AG04449 (cell line): ENCODE results near the gene ERP27.

Experiments
- CTCF ChIA-PET: fragments of 350-600 bp; formaldehyde crosslinking; extraction: SDS; loops from one replicate; lab custom pipeline; 2021; ENCODE audit warnings: antibody characterized with exemption; lab: Yijun Ruan, JAX
- POLR2A ChIA-PET: fragments of 400-600, 350-600 bp; formaldehyde crosslinking; extraction: SDS; loops from one replicate; lab custom pipeline; 2020; ENCODE audit warnings: antibody characterized with exemption, inconsistent platforms; lab: Yijun Ruan, JAX
- DNase-seq: peaks from one replicate; pipeline ENCODE4 v3.0.0-alpha.2; 2010; ENCODE audit warnings: low read depth, low spot score
- H3K4me3 ChIP-seq: 2 replicates; pipeline ENCODE4 v1.5.1; 2011; ENCODE audit warnings: low read depth, mild to moderate bottlenecking, control low read depth, low read length
- TF ChIP-seq, protein P1 (sequence below): IDR thresholded peaks from one replicate; pipeline ENCODE4 v1.5.1; 2011; ENCODE audit warnings: mild to moderate bottlenecking, moderate library complexity, low read length, control low read depth, inconsistent platforms; ENCODE audit not compliant: insufficient read depth; ENCODE audit errors: missing control alignments

ERP27 gene

DNA sequence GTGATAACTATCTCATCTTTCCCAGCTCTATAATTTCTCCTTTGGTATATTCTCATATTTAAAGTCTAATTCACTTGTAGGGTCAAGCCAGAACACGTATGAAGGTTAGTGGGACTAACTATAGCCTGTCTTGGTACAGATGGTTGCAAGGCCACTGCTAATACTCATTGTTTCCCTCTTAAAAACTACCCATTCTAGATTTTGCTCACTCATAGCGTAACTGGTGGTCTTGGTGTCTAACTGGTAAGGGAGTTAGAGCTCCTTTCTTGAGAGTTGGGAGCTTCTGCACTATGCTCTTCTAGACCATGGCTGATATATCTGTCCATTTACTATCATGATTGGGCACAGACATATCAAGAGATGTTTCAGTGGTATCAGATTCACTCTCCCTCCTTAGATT is 61.5 kb downstream of the ERP27 start:
- H3K4me3 ChIP-seq = no peak overlapping the region
- TF ChIP-seq, protein P1, sequence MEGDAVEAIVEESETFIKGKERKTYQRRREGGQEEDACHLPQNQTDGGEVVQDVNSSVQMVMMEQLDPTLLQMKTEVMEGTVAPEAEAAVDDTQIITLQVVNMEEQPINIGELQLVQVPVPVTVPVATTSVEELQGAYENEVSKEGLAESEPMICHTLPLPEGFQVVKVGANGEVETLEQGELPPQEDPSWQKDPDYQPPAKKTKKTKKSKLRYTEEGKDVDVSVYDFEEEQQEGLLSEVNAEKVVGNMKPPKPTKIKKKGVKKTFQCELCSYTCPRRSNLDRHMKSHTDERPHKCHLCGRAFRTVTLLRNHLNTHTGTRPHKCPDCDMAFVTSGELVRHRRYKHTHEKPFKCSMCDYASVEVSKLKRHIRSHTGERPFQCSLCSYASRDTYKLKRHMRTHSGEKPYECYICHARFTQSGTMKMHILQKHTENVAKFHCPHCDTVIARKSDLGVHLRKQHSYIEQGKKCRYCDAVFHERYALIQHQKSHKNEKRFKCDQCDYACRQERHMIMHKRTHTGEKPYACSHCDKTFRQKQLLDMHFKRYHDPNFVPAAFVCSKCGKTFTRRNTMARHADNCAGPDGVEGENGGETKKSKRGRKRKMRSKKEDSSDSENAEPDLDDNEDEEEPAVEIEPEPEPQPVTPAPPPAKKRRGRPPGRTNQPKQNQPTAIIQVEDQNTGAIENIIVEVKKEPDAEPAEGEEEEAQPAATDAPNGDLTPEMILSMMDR = no peak
- ChIA-PET POLR2A (no interaction called here), CTCF (interaction anchor here (1.2 to 1.5 kb wide), 3 partner anchors 13 to 17 kb away, joined by 3 to 7 read pairs (median 4); no protein-coding TSS in a partner anchor)
- DNase-seq = no peak

DNA sequence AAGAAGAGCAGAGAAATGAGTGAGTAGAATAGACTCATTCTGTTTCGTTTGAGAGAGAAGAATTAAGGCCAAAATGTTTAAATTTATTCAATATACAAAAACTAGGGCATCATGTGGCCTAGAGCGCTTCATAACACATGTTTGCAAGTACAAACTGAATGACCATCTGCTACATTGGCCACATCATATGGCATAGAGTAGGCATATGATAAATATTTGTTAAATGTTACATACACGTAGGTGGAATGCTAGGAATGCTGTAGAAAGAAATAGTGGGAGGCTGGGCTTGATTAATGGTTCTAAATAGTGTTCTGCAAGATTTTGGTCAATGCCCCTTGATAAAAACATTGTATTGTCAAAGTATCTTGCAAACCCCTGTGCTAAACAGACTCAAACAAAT is 63.5 kb downstream of the ERP27 start:
- H3K4me3 ChIP-seq = no peak overlapping the region
- POLR2A ChIA-PET = no interaction called here
- TF ChIP-seq, protein P1 = no peak
- no peak for DNase-seq
- CTCF ChIA-PET = no interaction called here

DNA sequence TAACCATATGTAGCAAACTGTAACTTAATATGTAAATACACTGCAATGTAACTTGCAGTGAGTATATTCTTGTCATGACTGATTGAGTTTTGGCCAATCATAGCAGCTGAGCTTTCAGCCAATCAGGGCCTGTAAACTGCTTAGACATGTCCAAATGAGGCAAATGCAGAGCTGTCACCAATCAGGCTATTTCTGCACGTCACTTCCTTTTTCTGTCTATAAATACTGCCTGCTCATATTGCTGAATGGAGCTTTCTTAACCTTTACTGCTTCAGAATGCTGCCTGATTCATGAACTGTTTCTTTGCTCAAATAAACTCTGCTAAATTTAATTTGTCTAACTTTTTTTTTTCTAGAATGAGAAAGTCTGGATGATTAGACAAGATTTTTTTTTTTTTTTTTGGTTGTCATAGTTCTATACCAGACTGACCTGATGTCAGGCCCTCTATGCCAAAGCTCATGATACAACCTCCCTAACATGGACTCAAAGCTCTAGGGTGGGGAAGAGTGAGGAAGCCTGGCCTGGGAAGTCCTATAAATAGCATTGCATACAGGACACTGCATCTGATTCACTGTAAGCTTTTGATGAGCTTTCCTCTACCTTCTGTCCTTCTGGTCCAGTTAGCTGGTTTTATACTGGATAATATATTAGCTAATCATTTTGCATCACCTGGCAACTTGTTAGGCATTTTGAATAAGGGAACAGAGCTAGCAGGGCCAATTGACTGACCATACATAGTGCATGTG is 64.7 kb downstream of the ERP27 start:
- ChIA-PET POLR2A (no interaction called here), CTCF (interaction anchor here (1.3 to 1.4 kb wide), 2 partner anchors 27 to 29 kb away, joined by 3 read pairs; no protein-coding TSS in a partner anchor)
- TF ChIP-seq, protein P1 = no peak
- no peak for DNase-seq
- H3K4me3 ChIP-seq = no peak overlapping the region

DNA sequence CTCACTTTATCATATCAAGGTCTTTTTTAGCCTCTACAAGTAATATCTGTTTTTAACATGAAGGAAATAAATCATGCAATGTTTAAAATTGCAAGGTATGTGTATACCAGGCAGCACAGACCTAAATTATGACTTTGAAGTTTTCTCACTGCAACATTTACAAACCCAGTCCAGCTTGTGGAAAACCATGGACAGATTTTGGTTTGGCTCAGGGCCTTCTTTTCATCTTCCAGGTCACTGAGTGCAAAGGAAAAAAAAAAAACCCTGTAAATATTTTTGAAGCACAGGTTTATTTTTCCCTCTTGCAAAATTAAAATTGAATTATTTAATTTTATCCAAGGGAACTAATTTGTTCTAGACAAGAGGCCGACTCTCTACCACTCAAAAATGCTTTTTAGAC is 66.5 kb downstream of the ERP27 start:
- ChIA-PET POLR2A (no interaction called here), CTCF (no interaction called here)
- TF ChIP-seq, protein P1 = no peak
- no peak overlapping the region for H3K4me3 ChIP-seq
- DNase-seq = no peak

DNA sequence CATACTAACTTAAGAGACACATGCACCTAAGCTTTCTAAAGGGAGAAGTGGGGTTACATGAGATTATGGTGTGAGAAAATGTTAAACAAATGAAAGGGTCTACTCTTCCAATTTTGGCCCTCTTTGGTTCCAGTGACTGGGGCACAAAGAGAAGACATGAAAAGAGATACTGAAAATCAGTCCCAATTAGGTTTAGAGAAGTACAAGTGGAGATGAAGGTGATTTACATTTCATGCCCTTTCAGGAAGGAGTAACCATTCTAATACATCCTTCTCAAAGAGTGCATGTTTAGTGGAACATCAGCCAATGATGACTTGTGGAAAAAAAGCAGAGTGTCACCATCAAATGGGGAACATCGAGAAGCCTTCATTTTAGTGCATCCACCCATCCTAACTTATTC is 67.1 kb downstream of the ERP27 start:
- DNase-seq = no peak
- ChIA-PET CTCF (interaction anchor here (1.3 kb wide), 1 partner anchor 13 kb away, joined by 3 read pairs; no protein-coding TSS in a partner anchor), POLR2A (no interaction called here)
- TF ChIP-seq, protein P1 = no peak
- H3K4me3 ChIP-seq = no peak overlapping the region

DNA sequence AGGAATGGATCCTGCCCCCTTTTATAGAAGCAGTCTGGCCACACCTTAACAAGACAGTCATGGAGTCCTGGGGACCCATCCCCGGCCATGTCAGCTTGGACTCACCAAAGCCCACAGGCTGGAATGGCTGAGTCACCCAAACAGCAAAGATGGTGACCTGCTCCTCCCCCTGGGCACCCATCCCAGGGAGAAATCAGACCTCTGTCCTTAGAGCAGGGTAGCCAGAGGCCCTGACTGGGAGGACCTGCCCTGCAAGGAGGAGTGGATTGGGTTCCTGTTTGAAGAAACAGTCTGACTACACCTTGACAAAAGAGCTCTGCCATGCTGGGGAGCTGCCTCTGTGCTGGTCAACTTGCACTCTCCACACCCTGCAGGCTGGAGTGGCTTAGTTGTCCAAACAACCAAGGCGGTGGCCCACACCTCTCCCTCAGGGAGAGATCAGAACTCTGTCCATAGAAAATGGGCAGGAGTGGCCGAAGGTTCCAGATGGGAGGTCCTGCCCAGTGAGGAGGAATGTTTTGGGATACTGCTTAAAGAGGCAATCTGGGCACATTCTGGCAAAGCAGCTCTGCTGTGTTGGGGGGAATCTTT is 69.3 kb downstream of the ERP27 start:
- no peak overlapping the region for H3K4me3 ChIP-seq
- POLR2A ChIA-PET = interaction anchor here (1.0 kb wide), 1 partner anchor 66 kb away, joined by 3 read pairs; the partner anchor contains the start of genes C12orf60 and WBP11
- no peak for DNase-seq
- TF ChIP-seq, protein P1 = no peak
- CTCF ChIA-PET = no interaction called here
